Measurements from ENCODE around the gene ZNG1C. TPM values are rescaled to one million over a fixed set of nuclear protein-coding genes. Genes with fewer than 3 reads are reported as not detected.
"Not testable (repeated sequence)": the region's sequence is repeated elsewhere in the genome, so short reads cannot be mapped to it uniquely, and the experiment has no call there.

ZNG1C gene
- total and polyA plus RNA-seq, 2 donors (not counting 3 experiments of a cell fraction or from before 2014, with no cell fraction given) = 31.5 to 32.3 TPM

DNA sequence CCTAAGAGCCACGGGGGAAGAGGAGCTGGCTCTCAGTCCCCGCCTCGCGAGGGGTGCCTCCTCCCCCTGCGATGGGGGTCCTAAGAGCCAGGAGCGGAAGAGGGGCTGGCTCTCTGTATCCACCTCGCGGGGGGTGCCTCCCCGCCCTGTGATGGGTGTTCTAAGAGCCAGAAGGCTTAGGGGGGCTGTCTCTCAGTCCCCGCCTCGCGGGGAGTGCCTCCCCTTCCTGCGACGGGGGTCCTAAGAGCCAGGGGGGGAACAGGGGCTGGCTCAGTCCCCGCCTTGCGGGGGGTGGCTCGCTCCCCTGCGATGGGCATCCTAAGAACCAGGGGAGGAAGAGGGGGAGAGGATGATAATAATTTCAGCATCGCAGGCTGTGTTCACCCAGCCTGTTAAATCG lies 82.7 kb downstream of the ZNG1C start:
- H3K4me2 ChIP-seq (ENCODE audit: insufficient read depth, low read length); H3K79me2 ChIP-seq (ENCODE audit: control insufficient read depth, insufficient read depth, low read length); H3K9me1 ChIP-seq (replicated peaks; ENCODE audit: control insufficient read depth, extremely low read depth, insufficient read depth, low read length); H3K9ac ChIP-seq (replicated peaks; ENCODE audit: extremely low read depth, insufficient read depth, low read length); FAIRE-seq; H3K9me3 ChIP-seq (replicated peaks; ENCODE audit: control insufficient read depth, insufficient read depth, low read length); H3K4me1 ChIP-seq (ENCODE audit: control insufficient read depth, extremely low read depth, insufficient read depth, low read length); dilution Hi-C loops (cut with MboI; ENCODE audit: extremely low pct_ligation_motif_present, low sequenced_read_pairs); DNase-seq (ENCODE audit: low read depth, low spot score); CTCF ChIA-PET; H4K20me1 ChIP-seq (replicated peaks; ENCODE audit: control insufficient read depth, extremely low read depth, insufficient read depth, low read length); H3K27me3 ChIP-seq (ENCODE audit: control insufficient read depth in 2 of 2, insufficient read depth in 2 of 2, low read length in 2 of 2); intact Hi-C loops (cut with micrococcal nuclease); H3K4me3 ChIP-seq (replicated peaks in 1 of 3; ENCODE audit: insufficient read depth in 1 of 3, low read depth in 1 of 3, low read length in 3 of 3); BruUV-seq (replicated peaks); H3K36me3 ChIP-seq (ENCODE audit: control insufficient read depth in 2 of 2, extremely low read depth in 1 of 2, insufficient read depth in 2 of 2, low read length in 2 of 2); POLR2A ChIA-PET; H2AFZ ChIP-seq (ENCODE audit: low read depth, low read length); H3K27ac ChIP-seq (ENCODE audit: insufficient read depth, low read depth, low read length): not testable (repeated sequence)

DNA sequence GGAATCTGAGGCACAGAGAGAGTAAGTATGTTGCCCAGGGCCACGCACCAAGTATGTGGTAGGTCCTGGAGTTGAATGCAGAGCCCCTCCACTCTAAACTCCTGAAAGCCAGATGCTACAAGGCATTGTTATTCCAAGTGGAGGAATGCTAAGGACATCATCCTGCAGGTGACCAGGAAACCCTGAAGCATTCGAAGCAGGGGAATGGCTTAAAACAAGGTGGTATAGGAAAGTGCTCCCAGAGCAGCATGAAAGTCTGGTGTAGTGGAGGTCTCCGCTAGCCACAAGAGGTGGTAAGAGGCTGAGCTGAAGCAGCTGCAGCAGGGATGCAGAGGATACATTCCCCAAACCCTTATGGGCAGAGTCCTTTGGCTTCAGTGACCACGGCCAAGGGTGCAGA lies 87.3 kb downstream of the ZNG1C start:
- FAIRE-seq; POLR2A ChIA-PET; dilution Hi-C loops (cut with MboI; ENCODE audit: extremely low pct_ligation_motif_present, low sequenced_read_pairs): not testable (repeated sequence)

DNA sequence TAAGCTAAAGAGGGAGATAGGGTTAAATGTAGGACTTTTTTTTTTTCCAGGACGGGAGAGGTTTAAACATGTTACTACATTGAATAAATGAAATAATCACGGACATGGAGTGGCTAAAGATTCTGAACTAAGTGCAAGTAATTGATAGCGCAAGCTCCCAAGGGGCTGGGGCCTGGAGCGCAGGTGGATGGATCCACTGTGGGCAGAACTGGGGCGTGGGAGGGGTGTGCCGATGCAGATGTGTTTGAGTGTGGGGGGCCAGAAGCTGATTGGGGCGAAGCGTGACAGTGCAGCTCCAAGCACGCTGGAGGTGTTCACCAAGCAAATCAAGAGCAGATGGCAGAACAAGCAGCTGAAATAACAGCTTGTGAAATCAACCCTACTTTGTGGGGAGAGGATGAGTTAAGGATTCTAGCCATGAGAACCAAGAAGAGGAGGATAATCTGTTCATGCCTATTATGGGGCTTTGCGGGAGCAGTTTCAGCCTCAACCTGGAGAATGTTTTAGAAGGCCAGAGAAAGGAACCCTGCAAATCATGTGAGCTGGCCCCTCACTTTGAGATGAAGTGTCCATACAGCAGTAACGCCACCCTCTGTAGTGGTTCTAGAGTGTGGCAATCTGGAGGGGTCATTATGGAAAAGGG lies 88.9 kb downstream of the ZNG1C start:
- H2AFZ ChIP-seq (ENCODE audit: low read depth, low read length); intact Hi-C loops (cut with micrococcal nuclease); BruUV-seq (replicated peaks); H3K9me1 ChIP-seq (replicated peaks; ENCODE audit: control insufficient read depth, extremely low read depth, insufficient read depth, low read length); H3K9ac ChIP-seq (replicated peaks; ENCODE audit: extremely low read depth, insufficient read depth, low read length); CTCF ChIA-PET; H3K36me3 ChIP-seq (ENCODE audit: control insufficient read depth in 2 of 2, extremely low read depth in 1 of 2, insufficient read depth in 2 of 2, low read length in 2 of 2); H3K4me1 ChIP-seq (ENCODE audit: control insufficient read depth, extremely low read depth, insufficient read depth, low read length); H3K4me2 ChIP-seq (ENCODE audit: insufficient read depth, low read length); H3K79me2 ChIP-seq (ENCODE audit: control insufficient read depth, insufficient read depth, low read length); H3K4me3 ChIP-seq (replicated peaks in 1 of 3; ENCODE audit: insufficient read depth in 1 of 3, low read depth in 1 of 3, low read length in 3 of 3); H3K27me3 ChIP-seq (ENCODE audit: control insufficient read depth in 2 of 2, insufficient read depth in 2 of 2, low read length in 2 of 2); FAIRE-seq; H3K27ac ChIP-seq (ENCODE audit: insufficient read depth, low read depth, low read length); dilution Hi-C loops (cut with MboI; ENCODE audit: extremely low pct_ligation_motif_present, low sequenced_read_pairs); H4K20me1 ChIP-seq (replicated peaks; ENCODE audit: control insufficient read depth, extremely low read depth, insufficient read depth, low read length); DNase-seq (ENCODE audit: low read depth, low spot score); H3K9me3 ChIP-seq (replicated peaks; ENCODE audit: control insufficient read depth, insufficient read depth, low read length); POLR2A ChIA-PET: not testable (repeated sequence)

More for the DNA sequence above, 87.3 kb downstream of the ZNG1C start:
- H3K9me1 ChIP-seq (replicated peaks; ENCODE audit: control insufficient read depth, extremely low read depth, insufficient read depth, low read length); H3K27ac ChIP-seq (ENCODE audit: insufficient read depth, low read depth, low read length); H3K79me2 ChIP-seq (ENCODE audit: control insufficient read depth, insufficient read depth, low read length); H3K9me3 ChIP-seq (replicated peaks; ENCODE audit: control insufficient read depth, insufficient read depth, low read length); BruUV-seq (replicated peaks); H4K20me1 ChIP-seq (replicated peaks; ENCODE audit: control insufficient read depth, extremely low read depth, insufficient read depth, low read length); H3K27me3 ChIP-seq (ENCODE audit: control insufficient read depth in 2 of 2, insufficient read depth in 2 of 2, low read length in 2 of 2); H3K36me3 ChIP-seq (ENCODE audit: control insufficient read depth in 2 of 2, extremely low read depth in 1 of 2, insufficient read depth in 2 of 2, low read length in 2 of 2); DNase-seq (ENCODE audit: low read depth, low spot score); H2AFZ ChIP-seq (ENCODE audit: low read depth, low read length); H3K4me2 ChIP-seq (ENCODE audit: insufficient read depth, low read length); CTCF ChIA-PET; intact Hi-C loops (cut with micrococcal nuclease); H3K9ac ChIP-seq (replicated peaks; ENCODE audit: extremely low read depth, insufficient read depth, low read length); H3K4me3 ChIP-seq (replicated peaks in 1 of 3; ENCODE audit: insufficient read depth in 1 of 3, low read depth in 1 of 3, low read length in 3 of 3); H3K4me1 ChIP-seq (ENCODE audit: control insufficient read depth, extremely low read depth, insufficient read depth, low read length): not testable (repeated sequence)

DNA sequence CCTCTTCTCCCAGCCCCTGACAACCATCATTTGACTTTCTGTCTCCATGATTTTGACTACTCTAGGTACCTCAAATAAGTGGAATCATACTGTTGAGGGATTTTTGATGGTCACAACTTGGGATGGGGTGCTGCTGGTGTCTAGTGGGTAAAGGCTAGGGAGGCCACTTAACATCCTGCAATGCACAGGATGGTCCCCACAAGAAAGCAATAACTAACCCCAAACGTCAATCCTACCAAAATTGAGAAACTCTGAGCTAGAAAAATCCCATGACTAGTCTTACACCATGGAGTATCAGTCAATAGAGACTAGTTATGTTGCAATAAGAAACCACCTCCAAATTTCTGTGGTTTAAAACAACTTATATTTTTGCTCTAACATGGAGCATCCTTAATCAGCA lies 90.3 kb downstream of the ZNG1C start:
- not testable (repeated sequence) for H3K27ac ChIP-seq (ENCODE audit: insufficient read depth, low read depth, low read length); BruUV-seq (replicated peaks)

More for the DNA sequence above, 90.3 kb downstream of the ZNG1C start:
- H3K9me3 ChIP-seq (replicated peaks; ENCODE audit: control insufficient read depth, insufficient read depth, low read length); DNase-seq (ENCODE audit: low read depth, low spot score); FAIRE-seq; POLR2A ChIA-PET; H2AFZ ChIP-seq (ENCODE audit: low read depth, low read length); intact Hi-C loops (cut with micrococcal nuclease); dilution Hi-C loops (cut with MboI; ENCODE audit: extremely low pct_ligation_motif_present, low sequenced_read_pairs); H3K36me3 ChIP-seq (ENCODE audit: control insufficient read depth in 2 of 2, extremely low read depth in 1 of 2, insufficient read depth in 2 of 2, low read length in 2 of 2); H4K20me1 ChIP-seq (replicated peaks; ENCODE audit: control insufficient read depth, extremely low read depth, insufficient read depth, low read length); H3K9me1 ChIP-seq (replicated peaks; ENCODE audit: control insufficient read depth, extremely low read depth, insufficient read depth, low read length); H3K79me2 ChIP-seq (ENCODE audit: control insufficient read depth, insufficient read depth, low read length); H3K9ac ChIP-seq (replicated peaks; ENCODE audit: extremely low read depth, insufficient read depth, low read length); H3K4me3 ChIP-seq (replicated peaks in 1 of 3; ENCODE audit: insufficient read depth in 1 of 3, low read depth in 1 of 3, low read length in 3 of 3); CTCF ChIA-PET; H3K27me3 ChIP-seq (ENCODE audit: control insufficient read depth in 2 of 2, insufficient read depth in 2 of 2, low read length in 2 of 2); H3K4me1 ChIP-seq (ENCODE audit: control insufficient read depth, extremely low read depth, insufficient read depth, low read length); H3K4me2 ChIP-seq (ENCODE audit: insufficient read depth, low read length): not testable (repeated sequence)

All from endothelial cell of umbilical vein (primary cell).